HAP-1 (cell line): Measurements from ENCODE around the gene ZDHHC16.
A peak's percentile ranks its signal among the peaks of the same experiment; 100 is the strongest.
"Not testable (repeated sequence)": the region's sequence is repeated elsewhere in the genome, so short reads cannot be mapped to it uniquely, and the experiment has no call there.

ENCODE experiments used
- DNase-seq, 2 experiments: peaks; one replicate each; pipeline ENCODE4 v3.0.0-alpha.2; 2016 to 2020; ENCODE audit warnings: low spot score in 2 of 2
- H3K27me3 ChIP-seq: fragments of 250-450 bp; sonication (Bioruptor Pico); 2 replicates; pipeline ENCODE4 v1.5.1; 2020; ENCODE audit warnings: low read depth, mild to moderate bottlenecking, moderate library complexity
- H3K36me3 ChIP-seq: fragments of 250-450 bp; sonication (Bioruptor Pico); replicated peaks from 2 replicates; pipeline ENCODE4 v1.5.1; 2020; ENCODE audit warnings: mild to moderate bottlenecking
- H3K4me1 ChIP-seq: fragments of 250-450 bp; sonication (Bioruptor Pico); 2 replicates; pipeline ENCODE4 v1.5.1; 2020; ENCODE audit warnings: mild to moderate bottlenecking
- H3K4me3 ChIP-seq: fragments of 250-450 bp; sonication (Bioruptor Pico); 2 replicates; pipeline ENCODE4 v1.5.1; 2020; ENCODE audit warnings: mild to moderate bottlenecking, moderate library complexity
- H3K9me3 ChIP-seq: fragments of 250-450 bp; sonication (Bioruptor Pico); 2 replicates; pipeline ENCODE4 v1.5.1; 2020; ENCODE audit warnings: mild to moderate bottlenecking, moderate library complexity
- in situ Hi-C: fragments of 300-500 bp; cut with MboI; formaldehyde crosslinking; loops from 3 replicates; pipeline ENCODE4 v1.14.3; 2020; ENCODE audit warnings: low sequenced_read_pairs, inconsistent platforms, mixed read lengths

ZDHHC16 gene

DNA sequence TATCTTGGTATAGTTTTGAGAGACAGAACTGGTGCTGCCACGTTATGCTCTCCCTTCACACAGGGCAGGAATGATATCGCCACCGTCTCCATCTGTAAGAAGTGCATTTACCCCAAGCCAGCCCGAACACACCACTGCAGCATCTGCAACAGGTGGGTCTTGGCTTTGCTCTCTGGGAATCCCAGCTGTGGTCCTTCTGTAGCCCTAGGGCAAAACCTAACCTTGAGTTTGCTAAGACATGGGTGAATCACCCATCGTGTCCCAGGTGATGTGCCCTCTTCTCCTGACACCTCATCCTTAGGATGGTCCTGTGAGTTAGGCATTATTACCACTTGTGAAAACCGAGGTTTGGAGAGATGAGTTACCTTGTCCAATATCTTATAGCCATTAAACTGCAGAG lies 6.4 kb downstream of the ZDHHC16 start:
- Histone ChIP-seq H3K9me3 (no peaks in the 10 kb centered on the region), H3K4me1 (peaks cover 8% of the 10 kb centered on the region; the same call in 1 of the 2 replicates), H3K36me3 (peaks cover 56% of the 10 kb centered on the region), H3K4me3 (no peak overlapping the region), H3K27me3 (no peaks in the 10 kb centered on the region)
- DNase-seq: no peak
- in situ Hi-C loops: no loop called here

- Histone ChIP-seq H3K4me1 (no peaks in the 10 kb centered on the region), H3K9me3 (no peaks in the 10 kb centered on the region), H3K36me3 (peaks cover 73% of the 10 kb centered on the region), H3K4me3 (no peak overlapping the region), H3K27me3 (no peaks in the 10 kb centered on the region)
- no peak for DNase-seq
- in situ Hi-C loops: no loop called here
Observed at GRCh38 chr10:97454330-97455036, 8.5 kb downstream of the ZDHHC16 start.

DNA sequence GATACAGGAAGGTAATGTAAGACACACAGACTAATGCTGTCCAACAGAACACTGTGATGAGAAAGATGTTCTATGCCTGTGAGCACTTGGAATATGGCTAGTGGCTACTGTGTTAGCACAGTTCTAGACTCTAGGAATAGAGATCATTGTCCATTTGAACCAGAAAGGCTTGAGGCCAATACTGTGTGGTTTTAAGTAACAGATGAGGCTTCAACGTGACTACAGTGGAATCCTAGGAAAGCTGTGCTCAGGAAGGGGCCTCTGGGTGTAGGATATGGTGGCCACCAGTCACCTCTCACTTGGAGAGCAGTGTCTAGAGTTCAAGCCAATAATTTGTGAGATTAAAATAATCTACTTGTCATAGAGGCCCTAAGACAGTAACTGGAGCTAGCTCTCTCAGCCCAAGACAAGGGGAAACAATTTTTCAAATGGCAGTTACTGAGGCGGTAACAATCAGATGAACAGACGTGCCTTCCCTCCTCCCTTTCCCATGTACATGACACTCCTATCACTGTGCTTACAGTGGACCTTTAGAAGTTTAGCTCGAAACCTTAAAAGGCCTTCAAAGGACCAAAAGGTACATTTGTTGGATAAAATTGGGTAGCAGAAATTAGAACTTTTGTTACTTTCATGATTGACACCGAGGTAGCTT lies 10.2 kb downstream of the ZDHHC16 start:
- no peak for DNase-seq
- Histone ChIP-seq H3K4me1 (no peaks in the 10 kb centered on the region), H3K9me3 (no peaks in the 10 kb centered on the region), H3K4me3 (no peak overlapping the region), H3K27me3 (no peaks in the 10 kb centered on the region), H3K36me3 (peaks cover 87% of the 10 kb centered on the region)
- in situ Hi-C loops: no loop called here

GRCh38 chr10:97456686-97457065 lies 10.7 kb downstream of the ZDHHC16 start:
- Histone ChIP-seq H3K4me3 (no peak overlapping the region), H3K9me3 (no peaks in the 10 kb centered on the region), H3K27me3 (no peaks in the 10 kb centered on the region), H3K4me1 (no peaks in the 10 kb centered on the region), H3K36me3 (peaks cover 92% of the 10 kb centered on the region)
- DNase-seq: no peak
- in situ Hi-C loops: no loop called here

DNA sequence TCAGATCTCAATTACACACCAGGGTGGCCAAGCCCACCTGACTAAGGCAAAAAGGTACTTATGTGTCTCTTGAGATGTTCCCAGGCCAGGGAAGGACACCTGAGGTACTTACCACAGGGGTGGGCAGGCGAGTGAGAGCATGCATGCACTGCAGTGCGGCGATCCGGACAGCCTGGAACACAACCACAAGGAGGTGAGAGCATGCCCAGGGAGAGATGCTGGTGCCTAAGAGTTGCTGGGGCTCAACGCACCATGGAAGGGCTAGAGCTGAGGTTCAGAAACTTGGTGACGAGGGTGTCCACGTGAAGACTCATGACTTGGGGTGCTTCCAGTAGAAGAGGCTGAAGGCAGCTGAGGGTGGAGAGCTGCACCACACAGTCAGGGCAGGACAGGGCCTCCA lies 13.1 kb downstream of the ZDHHC16 start:
- Histone ChIP-seq H3K4me1 (no peaks in the 10 kb centered on the region), H3K4me3 (no peak overlapping the region), H3K36me3 (peaks cover 97% of the 10 kb centered on the region), H3K9me3 (no peaks in the 10 kb centered on the region), H3K27me3 (no peaks in the 10 kb centered on the region)
- in situ Hi-C loops: no loop called here
- DNase-seq: no peak

GRCh38 chr10:97459933-97460332 lies 14.0 kb downstream of the ZDHHC16 start:
- Histone ChIP-seq H3K4me1 (no peaks in the 10 kb centered on the region), H3K36me3 (peaks cover 92% of the 10 kb centered on the region), H3K9me3 (no peaks in the 10 kb centered on the region), H3K27me3 (no peaks in the 10 kb centered on the region), H3K4me3 (no peak overlapping the region)
- in situ Hi-C loops: loop anchor here (5.0 kb wide), 2 partner anchors 92 to 152 kb away; no protein-coding TSS in a partner anchor
- DNase-seq: no peak

DNA sequence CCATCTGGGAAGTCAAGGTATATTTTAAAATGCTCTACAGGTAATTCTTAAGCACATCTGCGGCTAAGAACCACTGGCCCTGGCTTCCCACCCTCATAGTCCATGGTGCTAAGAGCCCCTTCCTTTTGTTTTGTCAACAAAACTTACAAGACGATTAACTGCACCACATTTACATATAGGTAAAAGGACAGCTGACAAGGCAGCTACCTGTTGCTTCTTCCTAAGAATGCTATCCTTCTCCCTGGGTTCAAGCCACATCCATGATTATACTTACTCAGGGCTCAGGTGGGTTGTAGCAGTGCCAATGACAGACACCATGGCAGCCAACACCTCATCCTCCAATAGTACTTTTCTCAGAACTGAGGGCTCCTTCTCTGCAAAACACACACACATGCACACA lies 16.3 kb downstream of the ZDHHC16 start:
- no peak overlapping the region for H3K4me3 ChIP-seq
- no peaks in the 10 kb centered on the region for H3K4me1 ChIP-seq
- H3K27me3 ChIP-seq: no peaks in the 10 kb centered on the region
- DNase-seq: no peak
- peaks cover 92% of the 10 kb centered on the region for H3K36me3 ChIP-seq
- in situ Hi-C loops: loop anchor here (5.0 kb wide), 2 partner anchors 90 to 150 kb away; no protein-coding TSS in a partner anchor
- H3K9me3 ChIP-seq: no peaks in the 10 kb centered on the region

- in situ Hi-C loops: loop anchor here (5.0 kb wide), 2 partner anchors 89 to 149 kb away; no protein-coding TSS in a partner anchor
- Histone ChIP-seq H3K36me3 (peaks cover 90% of the 10 kb centered on the region), H3K9me3 (no peaks in the 10 kb centered on the region), H3K27me3 (no peaks in the 10 kb centered on the region), H3K4me3 (no peak overlapping the region), H3K4me1 (no peaks in the 10 kb centered on the region)
- DNase-seq: peak; percentile 44 to 72
Observed at GRCh38 chr10:97463363-97464132, 17.6 kb downstream of the ZDHHC16 start.

DNA sequence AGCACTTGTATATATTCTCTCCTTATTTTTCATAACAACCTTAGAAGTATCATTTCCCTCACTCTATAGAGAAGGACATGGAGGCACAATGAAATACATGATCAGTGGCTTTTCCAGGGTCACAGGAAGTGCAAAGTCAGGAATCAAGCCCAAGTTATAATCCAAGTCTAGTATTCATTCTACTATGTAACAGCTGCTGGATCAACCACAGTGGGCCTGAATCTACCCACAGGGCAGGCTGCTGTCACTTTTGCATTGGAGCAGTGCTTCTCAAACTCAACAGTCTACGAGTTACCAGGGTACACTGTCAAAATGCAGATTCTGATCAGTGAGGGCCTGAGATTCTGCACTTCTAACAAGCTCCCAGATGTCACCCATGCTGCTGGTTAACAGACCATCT lies 18.3 kb downstream of the ZDHHC16 start:
- H3K36me3 ChIP-seq: peaks cover 90% of the 10 kb centered on the region
- H3K4me1 ChIP-seq: no peaks in the 10 kb centered on the region
- in situ Hi-C loops: loop anchor here (5.0 kb wide), 2 partner anchors 88 to 148 kb away; no protein-coding TSS in a partner anchor
- no peaks in the 10 kb centered on the region for H3K27me3 ChIP-seq
- no peak for DNase-seq
- no peaks in the 10 kb centered on the region for H3K9me3 ChIP-seq
- no peak overlapping the region for H3K4me3 ChIP-seq

DNA sequence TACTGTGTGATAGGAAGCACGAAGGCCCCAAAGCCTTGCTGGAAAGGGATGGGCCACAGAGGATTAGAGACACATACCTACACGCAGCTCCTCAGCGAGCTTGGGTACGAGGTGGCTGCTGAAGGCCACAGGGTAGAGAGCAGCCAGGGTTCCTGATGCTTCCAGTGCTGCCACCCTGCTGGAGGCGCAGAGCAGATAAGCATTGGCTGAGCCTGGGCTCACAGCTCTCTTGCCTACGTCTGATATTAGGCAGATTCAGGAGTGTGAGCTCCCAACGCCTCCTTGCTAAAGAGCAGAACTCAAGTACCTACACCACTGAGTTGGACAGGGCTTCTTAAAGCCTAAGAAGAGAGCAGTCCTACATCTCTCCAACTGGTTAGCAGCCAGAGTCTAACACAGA lies 20.0 kb downstream of the ZDHHC16 start:
- Histone ChIP-seq H3K4me3 (no peak overlapping the region), H3K27me3 (no peaks in the 10 kb centered on the region), H3K36me3 (peaks cover 90% of the 10 kb centered on the region), H3K9me3 (no peaks in the 10 kb centered on the region), H3K4me1 (no peaks in the 10 kb centered on the region)
- no peak for DNase-seq
- in situ Hi-C loops: no loop called here

DNA sequence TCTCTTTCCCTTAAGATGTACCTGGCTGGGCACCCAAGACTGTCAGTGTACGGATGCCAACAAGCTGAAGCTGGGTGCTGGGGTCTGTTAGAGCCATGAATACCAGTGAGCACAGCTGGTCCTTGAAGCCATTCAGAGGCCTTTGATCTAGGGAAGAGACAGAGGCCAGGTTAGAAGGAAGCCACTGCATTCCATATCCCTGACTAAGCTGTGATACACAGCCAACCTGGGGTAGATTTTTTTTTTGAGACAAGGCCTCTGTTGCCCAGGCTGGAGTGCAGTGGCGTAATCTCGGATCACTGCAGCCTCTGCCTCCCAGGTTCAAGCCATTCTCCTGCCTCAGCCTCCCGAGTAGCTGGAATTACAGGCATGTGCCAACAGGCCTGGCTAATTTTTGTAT lies 20.8 kb downstream of the ZDHHC16 start:
- H3K4me1 ChIP-seq: no peaks in the 10 kb centered on the region
- H3K27me3 ChIP-seq: no peaks in the 10 kb centered on the region
- in situ Hi-C loops: no loop called here
- H3K36me3 ChIP-seq: peaks cover 88% of the 10 kb centered on the region
- no peak for DNase-seq
- H3K9me3 ChIP-seq: no peaks in the 10 kb centered on the region
- no peak overlapping the region for H3K4me3 ChIP-seq

DNA sequence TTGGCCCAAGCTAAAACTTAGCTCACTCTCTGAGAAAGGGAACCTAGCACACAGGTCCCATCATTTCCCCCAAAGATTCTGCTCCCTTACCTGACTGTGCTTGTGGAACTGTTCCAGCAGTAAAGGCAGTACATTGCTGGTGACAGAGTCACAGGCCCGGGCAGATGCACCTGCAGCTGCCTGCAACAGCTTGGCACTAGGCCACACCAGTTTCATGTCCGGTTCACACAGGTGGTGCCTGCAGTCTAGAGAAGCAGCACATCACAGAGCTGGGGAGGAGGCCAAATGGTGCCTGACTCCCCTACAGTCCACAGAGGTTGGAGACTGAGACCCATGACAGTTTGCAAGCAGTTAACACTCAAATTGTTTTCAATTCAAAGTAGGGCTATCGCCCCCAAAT lies 22.2 kb downstream of the ZDHHC16 start:
- Histone ChIP-seq H3K4me3 (no peak overlapping the region), H3K27me3 (no peaks in the 10 kb centered on the region), H3K9me3 (no peaks in the 10 kb centered on the region), H3K36me3 (peaks cover 84% of the 10 kb centered on the region), H3K4me1 (no peaks in the 10 kb centered on the region)
- in situ Hi-C loops: no loop called here
- DNase-seq: no peak

DNA sequence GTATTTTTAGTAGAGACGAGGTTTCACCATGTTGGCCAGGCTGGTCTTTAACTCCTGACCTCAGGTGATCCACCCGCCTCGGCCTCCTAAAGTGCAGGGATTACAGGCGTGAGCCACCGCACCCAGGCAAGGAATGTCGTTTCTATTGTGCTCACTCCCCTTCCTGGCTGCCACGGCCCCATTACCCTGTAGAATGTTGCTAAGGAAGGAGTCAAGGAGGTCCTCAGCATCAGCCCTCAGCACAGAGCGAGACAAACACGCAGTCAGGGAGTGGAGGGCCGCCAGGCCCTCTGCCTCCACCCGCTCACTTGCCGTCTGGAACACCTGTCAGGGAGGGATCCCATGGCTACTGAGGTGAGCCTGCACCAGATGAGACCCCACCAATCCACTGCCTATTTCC lies 22.8 kb downstream of the ZDHHC16 start:
- DNase-seq, in situ Hi-C loops, H3K4me3 ChIP-seq, H3K9me3 ChIP-seq, H3K4me1 ChIP-seq, H3K27me3 ChIP-seq: not testable (repeated sequence)
- H3K36me3 ChIP-seq: peaks cover 84% of the 10 kb centered on the region

DNA sequence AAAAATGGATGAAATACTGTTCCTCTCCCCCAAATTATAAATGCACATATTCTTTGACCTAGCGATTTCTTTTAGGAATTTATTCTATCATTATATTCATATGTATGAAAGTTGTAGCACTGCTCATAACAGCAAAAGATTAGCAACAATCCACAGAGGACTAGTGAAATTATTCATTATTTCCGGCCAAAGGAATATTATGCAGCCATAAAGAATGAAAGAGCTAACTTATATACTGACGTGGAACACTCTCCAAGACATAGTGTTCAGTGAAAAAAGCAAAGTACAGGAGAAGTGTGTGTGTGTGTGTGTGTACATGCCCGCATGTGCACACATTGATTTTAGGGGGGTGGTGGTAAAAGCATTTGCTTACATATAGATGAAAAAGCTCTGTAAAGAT lies 28.9 kb downstream of the ZDHHC16 start:
- Histone ChIP-seq H3K4me3 (no peak overlapping the region), H3K36me3 (peaks cover 79% of the 10 kb centered on the region), H3K9me3 (no peaks in the 10 kb centered on the region), H3K27me3 (no peaks in the 10 kb centered on the region), H3K4me1 (peaks cover 21% of the 10 kb centered on the region)
- in situ Hi-C loops: no loop called here
- DNase-seq: no peak
